NCI-H1092 treated with DMSO at 0.1 percent for 48 hours (cell line): Measurements from ENCODE around the gene GREB1.

Experiments used
- DNase-seq: peaks from one replicate; lab custom pipeline; 2025; lab: John Stamatoyannopoulos, UW

The GREB1 gene

GRCh38 chr2:11540148-11540995 lies 6.5 kb downstream of the GREB1 start:
- DNase-seq, result peak; percentile 95

DNA sequence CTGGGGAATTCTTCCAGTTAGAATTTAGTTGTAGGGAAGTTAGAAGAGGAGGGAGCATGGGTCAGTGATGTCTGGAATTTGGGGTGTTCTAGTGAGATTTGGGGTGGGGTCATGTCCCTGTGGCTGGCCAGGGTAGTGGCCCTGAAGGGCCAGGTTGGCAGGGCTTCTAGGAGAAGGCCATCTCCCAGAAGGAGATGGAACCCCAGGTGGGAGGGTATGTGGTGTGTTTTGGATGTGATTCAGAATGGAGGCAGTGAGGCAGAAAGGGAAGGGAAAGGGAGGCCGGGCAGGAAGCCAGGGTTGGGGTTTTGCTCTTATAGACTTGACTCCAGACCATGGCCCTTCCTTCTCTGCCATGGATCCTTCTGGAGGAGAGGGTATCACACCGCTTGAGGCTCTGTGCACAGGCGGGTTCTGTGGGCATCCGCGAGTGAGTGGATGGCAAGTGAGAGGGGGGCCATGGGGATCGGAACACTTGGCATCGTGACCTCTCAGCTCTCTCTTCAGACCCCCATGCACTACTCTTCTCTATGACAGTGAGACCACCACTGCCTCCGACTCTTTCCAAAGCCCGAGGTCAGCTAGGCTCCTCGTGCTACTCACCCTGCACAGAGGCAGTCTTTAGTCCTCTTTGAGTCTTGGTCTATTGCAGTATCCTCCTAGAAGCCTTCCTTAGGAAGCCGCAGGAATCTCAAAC lies 7.3 kb downstream of the GREB1 start:
- peak; percentile 23 for DNase-seq

DNA sequence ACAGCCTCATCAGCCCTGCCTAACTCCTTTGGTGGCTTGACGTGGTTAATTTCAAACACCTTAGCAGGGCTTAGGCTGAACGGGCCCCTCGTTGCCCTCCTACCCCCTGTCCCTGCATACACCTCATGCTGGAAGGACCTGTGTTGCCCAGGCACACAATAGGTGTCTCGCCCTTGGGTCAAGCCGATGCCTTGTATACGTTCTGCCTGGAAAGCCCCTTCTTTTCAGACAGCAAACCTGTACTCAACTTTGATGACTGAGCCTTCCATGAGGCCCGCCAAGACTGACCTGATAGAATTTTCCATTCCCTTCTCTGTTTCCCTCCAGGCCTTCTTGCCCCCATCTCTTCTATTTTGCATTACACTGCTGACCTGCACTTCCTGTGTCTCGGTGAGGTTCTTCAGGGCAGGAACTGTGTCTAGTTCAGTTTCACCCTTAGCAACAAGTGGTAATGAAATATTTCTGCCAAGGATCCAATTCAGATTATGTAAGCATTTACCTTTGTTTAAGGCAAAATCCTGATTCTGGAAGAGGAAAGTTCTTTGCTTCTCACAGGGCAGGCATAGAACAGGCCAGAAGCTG lies 7.9 kb downstream of the GREB1 start:
- no peak for DNase-seq

- DNase-seq, result no peak
Observed at GRCh38 chr2:11542275-11542819, 8.5 kb downstream of the GREB1 start.

DNA sequence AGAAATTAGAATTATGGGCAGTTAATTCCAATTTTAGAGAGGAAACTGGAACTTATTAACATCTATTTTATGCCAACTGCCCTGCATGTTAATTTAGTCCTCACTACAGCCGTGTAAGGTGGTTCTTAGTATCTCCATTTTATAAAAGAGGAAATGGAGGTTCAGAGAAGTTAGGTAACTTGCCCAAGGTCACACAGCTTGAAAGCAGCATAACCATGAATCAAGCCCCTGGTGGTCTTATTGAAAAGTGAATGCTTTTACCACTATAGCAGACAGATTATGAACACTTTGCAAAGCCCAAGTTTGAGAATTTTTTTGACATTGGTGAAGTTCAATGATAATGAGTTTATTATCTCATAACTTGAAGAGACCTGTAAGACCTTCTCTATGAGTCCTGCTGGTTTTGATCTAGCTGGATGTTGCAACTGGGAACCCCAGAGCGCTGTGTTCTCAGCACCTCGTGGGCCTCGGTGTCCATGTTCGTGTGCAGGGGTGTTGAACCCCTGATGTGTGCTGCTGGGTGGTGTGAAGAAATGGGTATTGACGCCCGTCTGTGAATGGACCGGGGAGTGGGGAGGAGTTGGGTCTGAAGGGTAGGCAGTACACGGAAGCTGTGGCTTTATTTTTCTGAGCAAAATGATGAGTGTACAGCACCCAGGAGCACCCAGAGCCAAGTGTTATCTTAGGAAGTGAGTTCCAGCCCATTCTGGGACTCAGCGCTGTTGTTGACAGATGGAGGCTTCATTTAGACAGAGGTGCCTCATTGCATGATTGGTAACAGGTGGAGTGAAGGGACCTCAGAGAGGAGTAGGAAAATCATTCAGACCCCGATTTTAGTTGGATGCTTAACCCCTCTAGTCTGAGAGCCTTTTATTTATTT lies 9.7 kb downstream of the GREB1 start:
- DNase-seq, result no peak

- no peak for DNase-seq
Observed at GRCh38 chr2:11546072-11546471, 12.2 kb downstream of the GREB1 start.

- no peak for DNase-seq
Observed at GRCh38 chr2:11547912-11548497, 14.2 kb downstream of the GREB1 start.

DNA sequence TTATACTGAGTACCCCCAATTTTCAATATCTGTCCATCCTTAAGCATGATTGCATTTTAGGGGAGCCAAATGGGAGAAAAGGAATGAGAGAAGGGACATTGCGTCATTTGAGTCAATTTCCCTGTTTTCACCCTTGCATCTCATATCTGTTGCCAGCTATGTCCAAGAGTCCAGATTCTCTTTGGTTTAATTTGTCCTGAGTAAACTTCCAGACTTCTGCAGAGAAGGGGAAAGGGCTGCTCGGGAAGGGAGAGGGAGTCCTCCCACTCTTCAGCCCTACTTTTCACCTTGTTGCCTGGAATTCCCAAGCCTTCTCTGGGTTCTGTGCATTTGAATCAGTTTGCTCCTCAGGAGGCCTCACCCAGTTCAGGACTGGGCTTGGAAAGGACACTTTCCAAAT lies 16.5 kb downstream of the GREB1 start:
- DNase-seq, result no peak

DNA sequence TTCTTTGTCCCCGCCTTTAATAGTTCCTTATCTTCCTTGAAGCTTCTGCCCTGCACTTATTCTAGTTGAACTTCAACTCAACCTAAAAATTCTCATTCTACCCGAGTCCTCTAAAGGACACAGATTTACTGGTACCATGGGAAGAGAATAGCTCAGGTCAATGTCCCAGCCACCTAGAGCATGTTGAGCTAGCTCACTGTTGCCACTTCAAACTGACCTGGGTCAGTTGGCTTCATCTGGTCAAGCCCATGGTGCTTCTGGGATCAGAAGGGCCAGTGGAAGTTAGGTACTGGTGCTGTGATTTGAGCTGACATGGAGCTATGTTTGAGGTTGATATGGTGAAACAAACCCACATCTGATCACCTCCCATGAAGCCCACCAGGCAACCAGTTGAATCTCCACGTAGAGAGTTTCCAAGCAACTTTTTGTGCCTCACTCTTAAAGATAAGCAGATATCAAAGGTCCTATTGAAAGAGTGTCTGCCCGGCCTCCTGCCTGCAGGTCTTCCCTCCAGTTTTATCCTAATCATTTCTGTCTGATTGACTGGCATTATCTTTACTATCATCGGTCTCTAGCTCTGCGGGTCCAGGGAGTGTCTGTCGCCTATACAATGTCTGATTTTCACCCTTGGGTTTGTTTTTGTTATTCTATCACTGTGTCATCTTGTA lies 17.2 kb downstream of the GREB1 start:
- DNase-seq, result no peak

GRCh38 chr2:11551569-11552259 lies 17.9 kb downstream of the GREB1 start:
- no peak for DNase-seq

GRCh38 chr2:11552260-11552638 lies 18.4 kb downstream of the GREB1 start:
- DNase-seq, result no peak

- DNase-seq, result no peak
Observed at GRCh38 chr2:11553661-11554398, 20.0 kb downstream of the GREB1 start.

DNA sequence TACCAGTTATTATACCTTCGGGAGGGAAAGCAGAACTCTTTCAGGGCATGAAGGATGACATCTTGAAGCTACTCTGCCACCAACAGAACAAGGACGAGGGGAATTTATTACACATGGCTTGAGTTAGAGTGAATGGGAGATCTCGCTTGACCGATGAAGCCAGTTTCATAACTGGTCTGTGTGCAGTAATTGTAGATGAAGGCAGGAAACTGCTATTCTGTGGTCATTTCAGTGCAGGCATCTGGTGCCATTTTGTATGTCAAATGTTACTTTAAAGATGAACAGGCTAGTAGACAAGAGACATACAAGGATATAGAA lies 20.5 kb downstream of the GREB1 start:
- DNase-seq, result no peak

GRCh38 chr2:11556101-11556806 lies 22.4 kb downstream of the GREB1 start:
- no peak for DNase-seq

- DNase-seq, result no peak
Observed at GRCh38 chr2:11558214-11558886, 24.5 kb downstream of the GREB1 start.

DNA sequence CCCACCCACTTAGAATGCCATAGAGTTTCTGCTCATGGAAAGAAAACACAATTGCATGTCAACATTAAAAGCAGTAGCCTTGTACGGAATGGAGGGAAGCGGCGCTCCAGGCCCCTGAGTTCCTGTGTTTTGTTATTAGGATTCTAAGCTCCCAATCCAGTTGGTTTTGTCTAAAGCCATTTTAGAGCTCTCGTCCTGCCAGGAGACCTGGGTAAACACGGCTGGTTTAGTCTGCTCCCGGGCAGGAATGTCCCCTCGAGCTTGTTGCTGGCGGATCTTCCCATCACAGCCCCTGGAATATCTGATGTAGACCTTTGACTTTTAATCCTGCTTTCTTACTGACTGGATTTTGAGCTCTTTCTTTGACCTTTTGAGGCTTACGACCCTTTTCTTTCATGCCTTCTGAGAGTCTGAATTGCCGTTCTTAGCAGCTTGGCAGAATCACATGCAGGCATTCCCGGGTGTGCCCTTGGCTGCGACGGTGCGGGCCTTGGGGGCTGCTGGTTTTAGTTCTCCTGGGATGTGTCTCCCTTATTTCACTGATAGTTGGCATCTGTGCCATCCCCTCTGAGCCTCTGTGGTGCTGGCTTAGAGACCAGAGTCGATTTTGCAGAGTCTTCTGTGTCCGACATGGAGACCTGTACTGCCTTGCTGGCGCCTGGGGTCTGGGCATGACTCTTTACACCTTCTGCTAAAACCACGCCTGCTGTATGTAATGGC lies 25.4 kb downstream of the GREB1 start:
- no peak for DNase-seq

GRCh38 chr2:11559786-11560155 lies 25.9 kb downstream of the GREB1 start:
- no peak for DNase-seq

- no peak for DNase-seq
Observed at GRCh38 chr2:11560806-11561205, 27.0 kb downstream of the GREB1 start.
